ENCODE measurements around the gene ATRIP.

ATRIP gene

GRCh38 chr3:48505968-48506504, 59.5 kb downstream of the ATRIP start:
- DNase-seq: no peak

GRCh38 chr3:48507256-48508061, 60.9 kb downstream of the ATRIP start:
- peak; percentile 82 for DNase-seq

GRCh38 chr3:48511551-48511950, 65.0 kb downstream of the ATRIP start:
- DNase-seq: no peak

GRCh38 chr3:48514431-48515227, 68.1 kb downstream of the ATRIP start:
- no peak for DNase-seq
